IPS DF 4.7 (cell line): ENCODE measurements around the gene GOLGA8M.
"Not testable (repeated sequence)": the region's sequence is repeated elsewhere in the genome, so short reads cannot be mapped to it uniquely, and the experiment has no call there.

Experiments
- DNase-seq: peaks from one replicate; pipeline ENCODE4 v3.0.0-alpha.2; 2013; ENCODE audit warnings: low spot score; ENCODE audit errors: extremely low read depth

Gene GOLGA8M

GRCh38 chr15:28663717-28664116, 48.5 kb downstream of the GOLGA8M start:
- DNase-seq: not testable (repeated sequence)

GRCh38 chr15:28660750-28661149, 51.5 kb downstream of the GOLGA8M start:
- not testable (repeated sequence) for DNase-seq

- DNase-seq: not testable (repeated sequence)
Observed at GRCh38 chr15:28656018-28656360, 56.2 kb downstream of the GOLGA8M start.

- DNase-seq: not testable (repeated sequence)
Observed at GRCh38 chr15:28655329-28656017, 56.7 kb downstream of the GOLGA8M start.

GRCh38 chr15:28654194-28654593, 58.0 kb downstream of the GOLGA8M start:
- DNase-seq: not testable (repeated sequence)

- DNase-seq: not testable (repeated sequence)
Observed at GRCh38 chr15:28652538-28652937, 59.7 kb downstream of the GOLGA8M start.
